ENCODE measurements around the gene P2RX6.

Gene P2RX6

DNA sequence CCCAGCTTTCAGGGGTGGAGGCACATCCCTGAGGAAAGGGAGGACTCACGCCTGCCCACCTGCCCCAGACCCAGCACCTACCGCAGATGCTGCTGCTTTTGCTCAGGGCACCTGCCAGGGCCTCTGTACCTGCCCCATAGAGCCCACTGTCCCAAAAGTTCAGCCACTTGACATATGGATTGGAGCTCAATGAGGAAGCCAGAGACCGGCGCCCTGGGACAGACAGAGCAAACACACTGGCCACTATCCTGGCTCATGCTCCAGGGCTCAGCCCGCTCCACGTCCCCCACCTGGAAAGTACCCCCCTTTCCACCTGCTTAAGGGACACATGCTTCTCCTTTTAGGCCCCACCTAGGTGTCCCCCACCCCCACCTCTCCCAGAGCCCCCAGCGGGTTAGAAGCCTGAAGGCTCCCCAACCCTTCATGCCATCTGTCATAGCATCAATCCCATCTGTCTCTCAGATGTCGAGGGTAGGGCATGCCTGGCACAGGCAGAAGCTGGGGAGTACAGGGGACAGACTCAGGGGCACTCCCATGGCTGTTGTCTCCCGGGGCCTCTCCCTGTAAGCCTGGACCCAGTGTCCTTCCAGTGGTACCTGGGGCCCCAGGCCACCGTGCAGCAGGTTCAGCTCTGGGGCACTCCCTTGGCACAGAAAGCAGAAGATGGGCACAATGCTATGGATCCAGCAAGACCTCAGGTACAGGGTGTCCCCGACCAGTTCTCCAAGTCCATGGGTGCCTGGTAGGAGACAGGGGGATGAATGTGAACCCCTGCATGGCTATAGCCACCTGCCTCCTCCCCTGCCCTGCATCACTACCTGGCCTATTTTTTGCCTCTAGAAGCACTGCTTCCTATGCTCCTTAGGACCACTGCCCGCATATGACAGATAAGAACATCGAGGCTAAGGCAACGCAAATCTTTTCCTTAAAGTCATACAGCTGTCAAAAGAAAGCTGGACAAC lies 2.2 kb upstream of the P2RX6 start:
- DNase-seq (ENCODE audit: low spot score): no peak

DNA sequence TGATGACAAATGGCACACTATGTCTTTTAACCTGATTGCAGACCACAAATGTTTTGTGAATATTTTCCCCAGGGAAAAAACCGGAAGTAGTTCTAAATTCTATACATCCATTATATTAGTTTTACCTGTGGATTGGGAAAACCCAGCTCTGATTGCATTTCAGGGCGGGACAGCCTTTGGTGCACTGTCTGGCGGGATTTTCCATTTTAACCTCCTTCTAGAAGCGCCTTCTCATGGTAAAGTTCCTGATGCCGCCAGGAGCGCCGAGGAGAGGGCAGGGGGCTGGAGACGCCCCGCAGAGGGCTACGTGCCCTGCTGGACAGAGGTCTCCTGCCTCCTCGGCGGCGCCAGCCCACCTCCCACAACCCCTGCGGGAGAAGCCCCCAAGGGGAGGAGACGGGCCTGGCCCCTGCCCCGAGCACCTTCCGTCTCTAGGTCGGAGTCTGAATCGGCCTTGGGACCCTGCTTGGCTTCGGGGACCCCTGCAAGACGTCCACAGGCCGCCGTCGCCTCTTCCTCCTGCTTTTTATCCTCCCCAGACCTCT lies 1.2 kb upstream of the P2RX6 start:
- no peak for DNase-seq (ENCODE audit: low spot score)

DNA sequence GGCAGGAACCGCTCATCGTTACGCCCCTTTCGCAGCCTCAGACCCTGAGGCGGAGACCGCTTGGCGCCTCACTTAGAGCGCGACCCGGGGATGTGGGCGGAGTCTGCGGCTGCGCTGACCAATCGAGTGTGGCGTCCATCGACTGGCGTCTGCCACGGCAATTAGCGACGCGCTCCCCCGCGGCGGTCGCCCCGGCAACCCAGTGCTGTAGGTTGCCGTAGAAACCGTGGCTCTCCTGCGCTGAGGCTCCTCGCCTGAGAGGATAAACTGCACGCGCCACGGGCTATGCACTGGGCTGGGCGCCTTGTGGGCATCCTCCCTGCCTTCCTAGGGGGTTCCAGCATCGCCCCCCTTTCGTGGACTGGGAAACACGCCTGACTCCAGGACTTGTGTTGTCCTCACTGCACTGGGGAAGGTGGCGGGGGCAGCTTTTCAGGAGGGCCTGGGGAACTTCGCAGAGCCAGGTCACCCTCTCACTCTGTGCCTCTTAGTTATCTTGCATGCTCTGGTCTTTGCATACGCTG lies 701 bp upstream of the P2RX6 start:
- DNase-seq (ENCODE audit: low spot score): peak; percentile 98

DNA sequence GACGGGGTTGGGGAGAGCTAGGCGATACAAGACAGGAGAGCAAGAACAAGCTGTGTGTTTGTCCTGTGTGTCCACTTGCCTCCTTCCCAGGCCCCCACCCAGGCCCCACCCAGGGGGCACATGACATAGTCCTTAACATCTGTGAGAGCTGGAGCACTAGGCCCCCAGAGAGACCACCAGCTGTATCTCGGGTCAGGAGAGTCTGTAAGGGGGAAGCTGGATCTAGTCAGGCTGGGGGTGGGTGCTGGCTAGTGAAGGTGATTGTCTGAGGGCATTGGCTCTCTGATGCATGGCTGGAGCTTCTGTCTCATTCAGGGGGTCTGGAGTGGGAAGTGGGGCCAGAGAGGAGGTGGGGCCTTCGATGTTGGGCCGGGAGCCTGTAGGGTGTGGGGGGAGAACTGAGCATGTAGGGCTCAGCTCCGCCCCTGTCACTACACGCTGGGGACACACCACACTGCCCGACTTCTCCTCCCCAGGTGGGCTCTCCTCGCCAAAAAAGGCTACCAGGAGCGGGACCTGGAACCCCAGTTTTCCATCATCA lies 571 bp downstream of the P2RX6 start:
- DNase-seq (ENCODE audit: low spot score): no peak

GRCh38 chr22:21016644-21017420 lies 1.9 kb downstream of the P2RX6 start:
- DNase-seq (ENCODE audit: low spot score): no peak

- DNase-seq (ENCODE audit: low spot score): no peak
Measured at GRCh38 chr22:21018314-21018713, 3.3 kb downstream of the P2RX6 start.

- DNase-seq (ENCODE audit: low spot score): no peak
Measured at GRCh38 chr22:21020802-21021429, 6.0 kb downstream of the P2RX6 start.

- no peak for DNase-seq (ENCODE audit: low spot score)
Measured at GRCh38 chr22:21022507-21022906, 7.5 kb downstream of the P2RX6 start.

DNA sequence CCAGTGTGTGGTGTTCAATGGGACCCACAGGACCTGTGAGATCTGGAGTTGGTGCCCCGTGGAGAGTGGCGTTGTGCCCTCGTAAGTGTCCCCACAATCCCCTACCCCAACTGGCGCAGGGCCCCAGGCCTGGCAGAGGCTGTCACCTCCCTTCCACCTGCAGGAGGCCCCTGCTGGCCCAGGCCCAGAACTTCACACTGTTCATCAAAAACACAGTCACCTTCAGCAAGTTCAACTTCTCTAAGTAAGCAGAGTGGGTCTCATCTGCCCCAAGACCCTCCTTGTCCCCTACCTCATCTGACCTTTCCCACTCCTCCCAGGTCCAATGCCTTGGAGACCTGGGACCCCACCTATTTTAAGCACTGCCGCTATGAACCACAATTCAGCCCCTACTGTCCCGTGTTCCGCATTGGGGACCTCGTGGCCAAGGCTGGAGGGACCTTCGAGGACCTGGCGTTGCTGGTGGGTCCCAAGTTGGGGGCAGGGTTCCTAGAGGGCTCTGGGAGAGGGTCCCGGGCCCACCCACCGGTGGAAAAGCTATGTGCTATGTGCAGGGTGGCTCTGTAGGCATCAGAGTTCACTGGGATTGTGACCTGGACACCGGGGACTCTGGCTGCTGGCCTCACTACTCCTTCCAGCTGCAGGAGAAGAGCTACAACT lies 8.1 kb downstream of the P2RX6 start:
- no peak for DNase-seq (ENCODE audit: low spot score)

DNA sequence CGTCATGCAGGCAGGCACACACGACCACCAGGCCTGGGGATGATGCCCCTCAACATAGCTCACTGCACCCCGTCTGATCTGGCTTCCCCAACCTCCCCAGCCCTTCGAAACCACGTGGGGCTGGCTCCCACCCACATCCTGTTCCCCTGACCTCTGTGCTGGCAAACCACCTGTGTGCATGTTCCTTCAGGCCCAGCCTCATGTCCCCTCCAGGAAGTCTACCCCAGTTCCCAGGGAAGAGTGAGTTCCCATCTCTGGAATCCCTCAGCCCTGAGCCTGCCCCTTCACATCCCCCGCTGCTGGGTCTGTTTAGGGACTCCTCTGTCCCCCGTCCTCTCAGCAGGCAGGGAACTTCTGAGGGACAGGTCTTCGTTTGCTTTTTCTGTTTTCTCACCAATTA lies 10.3 kb downstream of the P2RX6 start:
- no peak for DNase-seq (ENCODE audit: low spot score)

DNA sequence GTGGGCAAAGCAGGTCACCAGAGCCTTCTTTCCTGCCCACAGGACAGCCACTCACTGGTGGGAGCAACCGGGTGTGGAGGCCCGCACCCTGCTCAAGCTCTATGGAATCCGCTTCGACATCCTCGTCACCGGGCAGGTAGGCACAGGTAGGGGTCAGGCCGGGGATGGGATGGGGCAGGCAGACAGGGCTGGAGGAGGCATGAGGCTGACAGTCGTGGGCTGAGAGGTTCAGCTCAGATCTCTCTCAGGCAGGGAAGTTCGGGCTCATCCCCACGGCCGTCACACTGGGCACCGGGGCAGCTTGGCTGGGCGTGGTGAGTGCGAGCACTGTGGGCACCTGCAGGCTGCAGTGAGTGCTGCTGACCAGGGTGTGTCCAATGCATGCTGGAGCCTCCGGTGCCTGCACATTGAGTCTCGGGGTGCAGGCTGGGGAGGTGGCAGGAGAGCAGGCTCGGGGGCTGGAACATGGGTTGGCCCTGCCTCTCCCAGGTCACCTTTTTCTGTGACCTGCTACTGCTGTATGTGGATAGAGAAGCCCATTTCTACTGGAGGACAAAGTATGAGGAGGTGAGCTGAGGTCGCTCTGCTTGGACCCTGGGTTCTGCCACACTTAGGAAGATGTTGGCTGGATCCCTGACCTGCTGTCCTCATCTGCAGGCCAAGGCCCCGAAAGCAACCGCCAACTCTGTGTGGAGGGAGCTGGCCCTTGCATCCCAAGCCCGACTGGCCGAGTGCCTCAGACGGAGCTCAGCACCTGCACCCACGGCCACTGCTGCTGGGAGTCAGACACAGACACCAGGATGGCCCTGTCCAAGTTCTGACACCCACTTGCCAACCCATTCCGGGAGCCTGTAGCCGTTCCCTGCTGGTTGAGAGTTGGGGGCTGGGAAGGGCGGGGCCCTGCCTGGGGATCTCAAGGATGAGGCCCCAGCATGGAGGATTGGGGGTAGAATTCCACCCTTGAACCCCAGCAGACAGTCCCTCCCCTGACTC lies 11.1 kb downstream of the P2RX6 start:
- DNase-seq (ENCODE audit: low spot score): no peak

GRCh38 chr22:21026783-21027692 lies 12.1 kb downstream of the P2RX6 start:
- DNase-seq (ENCODE audit: low spot score): no peak

DNA sequence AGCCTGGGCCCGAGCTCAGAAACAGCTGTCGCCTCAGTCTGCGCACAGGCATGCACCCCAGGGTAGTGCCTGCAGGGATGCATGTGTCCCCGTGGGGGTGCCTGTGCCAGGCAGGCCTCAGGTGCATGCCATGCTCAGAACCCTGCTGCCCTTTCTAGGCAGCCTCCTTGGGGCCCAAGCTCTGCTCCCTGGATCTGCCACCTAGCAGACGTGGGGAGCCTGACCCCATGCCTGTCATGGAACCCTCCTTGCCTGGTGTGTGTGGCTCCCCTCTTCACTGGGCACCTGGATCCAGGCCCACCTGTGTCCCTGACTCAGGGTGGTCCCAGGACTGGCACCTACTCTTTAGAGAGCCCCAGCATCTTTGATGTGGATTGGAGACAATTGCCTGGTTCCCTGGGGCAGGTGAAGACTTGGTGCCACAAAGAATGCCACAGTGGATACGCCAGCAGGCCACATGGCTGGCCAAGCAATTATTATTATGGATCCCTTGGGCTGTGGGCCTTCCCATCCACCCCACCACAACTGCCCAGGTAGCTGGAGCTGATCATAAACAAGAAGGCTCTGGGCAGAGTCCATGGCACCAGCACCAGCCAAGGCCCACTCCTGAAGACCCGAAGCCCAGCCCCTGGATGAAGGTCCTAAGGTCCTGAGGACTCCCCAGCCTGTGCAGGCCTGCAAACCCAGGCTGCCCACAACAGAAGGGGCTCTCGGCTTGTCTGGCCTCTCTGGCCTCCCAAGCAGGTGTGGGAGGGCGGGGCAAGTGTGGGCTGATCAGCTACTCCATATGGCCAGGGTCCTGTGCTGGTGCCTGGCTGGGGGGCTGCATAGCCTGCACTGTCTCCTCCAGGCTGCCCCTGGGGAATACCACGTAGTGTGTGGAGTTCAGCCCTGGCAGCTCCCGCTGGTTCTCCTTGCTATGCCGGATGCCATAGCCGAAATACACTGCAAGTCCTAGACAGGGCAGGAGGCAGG lies 13.6 kb downstream of the P2RX6 start:
- DNase-seq (ENCODE audit: low spot score): no peak

- DNase-seq (ENCODE audit: low spot score): no peak
Measured at GRCh38 chr22:21029486-21030025, 14.6 kb downstream of the P2RX6 start.

- no peak for DNase-seq (ENCODE audit: low spot score)
Measured at GRCh38 chr22:21030032-21030431, 15.1 kb downstream of the P2RX6 start.

GRCh38 chr22:21030621-21031544 lies 15.9 kb downstream of the P2RX6 start:
- DNase-seq (ENCODE audit: low spot score): no peak
